Measurements from ENCODE around the gene STK33. TPM values are rescaled to one million over a fixed set of nuclear protein-coding genes. Genes with fewer than 3 reads are reported as not detected.

STK33 gene
- polyA plus RNA-seq, 1 donor from 2014 or later, result 13.9 TPM

GRCh38 chr11:8341996-8342395 lies 252.0 kb downstream of the STK33 start:
- H3K9ac ChIP-seq (ENCODE audit: low read length), result no peak overlapping the region
- TF ChIP-seq TAF1 (IDR thresholded peaks at IDR 0.05; ENCODE audit: low read depth), result no peak
- TF ChIP-seq EP300 (conservative IDR thresholded peaks at IDR 0.05; ENCODE audit: poor library complexity, severe bottlenecking), result no peak
- no peak for TF ChIP-seq SMC3 (conservative IDR thresholded peaks at IDR 0.05; ENCODE audit: poor library complexity)
- no peak for TF ChIP-seq EZH2 (IDR thresholded peaks at IDR 0.05; ENCODE audit: borderline replicate concordance, insufficient read depth, low read length, poor library complexity, severe bottlenecking)
- no peak for TF ChIP-seq REST (IDR thresholded peaks at IDR 0.05; ENCODE audit: borderline replicate concordance)
- TF ChIP-seq POLR2AphosphoS5 (IDR thresholded peaks at IDR 0.05), result no peak
- TF ChIP-seq RAD21 (conservative IDR thresholded peaks at IDR 0.05), result no peak
- H3K4me2 ChIP-seq (ENCODE audit: low read length), result no peak overlapping the region
- no peaks in the 10 kb centered on the region for H3K27me3 ChIP-seq (ENCODE audit: insufficient read depth, low read depth, low read length)
- no peaks in the 10 kb centered on the region for H4K20me1 ChIP-seq (ENCODE audit: insufficient read depth)
- no peaks in the 10 kb centered on the region for H3K36me3 ChIP-seq (ENCODE audit: insufficient read depth, low read length)
- no peaks in the 10 kb centered on the region for H3K9me3 ChIP-seq (ENCODE audit: low read length)
- H3K9me2 ChIP-seq (ENCODE audit: insufficient read depth, low read length), result no peaks in the 10 kb centered on the region
- H3K4me3 ChIP-seq (ENCODE audit: low read length), result no peak overlapping the region
- H3K27ac ChIP-seq (ENCODE audit: low read length), result no peak overlapping the region
- no peaks in the 10 kb centered on the region for H3K79me2 ChIP-seq (replicated peaks; ENCODE audit: insufficient read depth, low read length)
- H2AFZ ChIP-seq (ENCODE audit: low read depth, low read length), result no peak overlapping the region
- no peaks in the 10 kb centered on the region for H3F3A ChIP-seq (ENCODE audit: insufficient read depth, low read length, poor library complexity, severe bottlenecking)

Small RNA genes lying within 50 kb of the gene (small RNA-seq; reads per million reads assigned to genes)
- gene RF00601, result 0 reads per million in 3 experiments

Other genes starting within 250 kb of the STK33 start
- gene TRIM66, start 88.4 kb upstream of the STK33 start, polyA plus RNA-seq, result 0.82 and 1.4 TPM in 2 replicates
- gene RPL27A, start 88.6 kb upstream of the STK33 start, polyA plus RNA-seq, result 691 and 700 TPM in 2 replicates

Data from neural cell (in vitro differentiated cells).